ENCODE data around the gene CABP2.
"Not testable (repeated sequence)": the region's sequence is repeated elsewhere in the genome, so short reads cannot be mapped to it uniquely, and the experiment has no call there.

The CABP2 gene

GRCh38 chr11:67561971-67562619 lies 38.8 kb upstream of the CABP2 start:
- H3K4me2 ChIP-seq (ENCODE audit: low read length): peak overlapping the region; percentile 25; the same call in 1 of the 2 replicates

GRCh38 chr11:67558084-67558772 lies 35.0 kb upstream of the CABP2 start:
- peak overlapping the region; percentile 38 for H3K4me2 ChIP-seq (ENCODE audit: low read length)

More at GRCh38 chr11:67561971-67562619, 38.8 kb upstream of the CABP2 start:
- no peaks in the 10 kb centered on the region for H3K79me2 ChIP-seq (ENCODE audit: control insufficient read depth, low read length)
- peaks cover 25% of the 10 kb centered on the region for H3K4me1 ChIP-seq (ENCODE audit: control insufficient read depth, low read length)
- peak overlapping the region; percentile 3; the same call in 1 of the 2 replicates for H3K4me3 ChIP-seq (ENCODE audit: low read length)
- H4K20me1 ChIP-seq (ENCODE audit: control insufficient read depth, insufficient read depth, low read depth, low read length): no peaks in the 10 kb centered on the region
- no peak overlapping the region for H3K27ac ChIP-seq (ENCODE audit: low read depth, low read length)
- H3K27me3 ChIP-seq (ENCODE audit: control insufficient read depth, low read length): peaks cover 27% of the 10 kb centered on the region
- H3K9me3 ChIP-seq (ENCODE audit: control insufficient read depth, insufficient read depth, low read length): no peaks in the 10 kb centered on the region
- H3K36me3 ChIP-seq (ENCODE audit: control insufficient read depth, low read length): no peaks in the 10 kb centered on the region
- TF ChIP-seq CTCF (IDR thresholded peaks at IDR 0.05; ENCODE audit: low read depth, low read length, poor library complexity, severe bottlenecking): no peak
- TF ChIP-seq EZH2phosphoT487 (IDR thresholded peaks at IDR 0.05; ENCODE audit: borderline replicate concordance, low read length): no peak
- H3F3A ChIP-seq (ENCODE audit: control insufficient read depth, insufficient read depth): no peaks in the 10 kb centered on the region
- no peaks in the 10 kb centered on the region for H3K9me2 ChIP-seq (replicated peaks; ENCODE audit: control insufficient read depth, low read length)

DNA sequence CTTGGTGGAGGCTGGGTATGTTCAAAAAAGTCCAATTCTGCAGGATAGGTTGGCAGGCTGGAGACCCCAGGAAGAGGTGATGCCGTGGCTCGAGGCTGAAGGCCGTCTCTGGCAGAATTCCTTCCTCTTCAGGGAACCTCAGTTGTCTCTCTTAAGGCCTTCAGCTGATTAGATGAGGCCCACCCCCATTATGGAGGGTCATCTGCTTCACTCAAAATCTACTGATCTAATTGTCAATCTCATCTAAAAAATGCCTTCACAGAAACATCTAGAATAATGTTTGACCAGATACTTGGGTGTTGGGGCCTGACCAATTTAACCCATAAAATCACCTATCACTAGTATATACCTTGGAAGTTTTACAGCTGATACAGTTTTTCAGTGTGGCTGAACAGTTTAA lies 33.0 kb upstream of the CABP2 start:
- Histone ChIP-seq H3K4me3 (ENCODE audit: low read length) (no peak overlapping the region), H3K36me3 (ENCODE audit: control insufficient read depth, low read length) (no peaks in the 10 kb centered on the region), H3K27ac (ENCODE audit: low read depth, low read length) (no peak overlapping the region)

More at GRCh38 chr11:67558084-67558772, 35.0 kb upstream of the CABP2 start:
- Histone ChIP-seq H4K20me1 (ENCODE audit: control insufficient read depth, insufficient read depth, low read depth, low read length) (no peaks in the 10 kb centered on the region), H3K27me3 (ENCODE audit: control insufficient read depth, low read length) (peaks cover 10% of the 10 kb centered on the region), H3K36me3 (ENCODE audit: control insufficient read depth, low read length) (no peaks in the 10 kb centered on the region), H3K4me1 (ENCODE audit: control insufficient read depth, low read length) (peaks cover 25% of the 10 kb centered on the region), H3K4me3 (ENCODE audit: low read length) (peak overlapping the region; percentile 17; the same call in 1 of the 2 replicates), H3K79me2 (ENCODE audit: control insufficient read depth, low read length) (no peaks in the 10 kb centered on the region), H3K9me2 (replicated peaks; ENCODE audit: control insufficient read depth, low read length) (no peaks in the 10 kb centered on the region), H3K27ac (ENCODE audit: low read depth, low read length) (no peak overlapping the region), H3F3A (ENCODE audit: control insufficient read depth, insufficient read depth) (no peaks in the 10 kb centered on the region), H3K9me3 (ENCODE audit: control insufficient read depth, insufficient read depth, low read length) (no peaks in the 10 kb centered on the region)
- no peak for TF ChIP-seq CTCF (IDR thresholded peaks at IDR 0.05; ENCODE audit: low read depth, low read length, poor library complexity, severe bottlenecking)
- TF ChIP-seq EZH2phosphoT487 (IDR thresholded peaks at IDR 0.05; ENCODE audit: borderline replicate concordance, low read length): no peak; the same call in 1 of the 2 replicates

GRCh38 chr11:67551697-67552096 lies 28.5 kb upstream of the CABP2 start:
- H3K4me3 ChIP-seq (ENCODE audit: low read length); H3K4me1 ChIP-seq (ENCODE audit: control insufficient read depth, low read length); H3K4me2 ChIP-seq (ENCODE audit: low read length); H3K36me3 ChIP-seq (ENCODE audit: control insufficient read depth, low read length); H3K9me2 ChIP-seq (replicated peaks; ENCODE audit: control insufficient read depth, low read length); H3K27me3 ChIP-seq (ENCODE audit: control insufficient read depth, low read length); H3F3A ChIP-seq (ENCODE audit: control insufficient read depth, insufficient read depth); H3K27ac ChIP-seq (ENCODE audit: low read depth, low read length); H4K20me1 ChIP-seq (ENCODE audit: control insufficient read depth, insufficient read depth, low read depth, low read length); H3K79me2 ChIP-seq (ENCODE audit: control insufficient read depth, low read length): not testable (repeated sequence)
- peaks cover 22% of the 10 kb centered on the region for H3K9me3 ChIP-seq (ENCODE audit: control insufficient read depth, insufficient read depth, low read length)

More for the DNA sequence above, 33.0 kb upstream of the CABP2 start:
- H3K4me1 ChIP-seq (ENCODE audit: control insufficient read depth, low read length): peaks cover 16% of the 10 kb centered on the region
- H4K20me1 ChIP-seq (ENCODE audit: control insufficient read depth, insufficient read depth, low read depth, low read length): no peaks in the 10 kb centered on the region
- TF ChIP-seq EZH2phosphoT487 (IDR thresholded peaks at IDR 0.05; ENCODE audit: borderline replicate concordance, low read length) (no peak), CTCF (IDR thresholded peaks at IDR 0.05; ENCODE audit: low read depth, low read length, poor library complexity, severe bottlenecking) (no peak)
- no peaks in the 10 kb centered on the region for H3K9me2 ChIP-seq (replicated peaks; ENCODE audit: control insufficient read depth, low read length)
- H3K4me2 ChIP-seq (ENCODE audit: low read length): no peak overlapping the region
- peaks cover 12% of the 10 kb centered on the region for H3K9me3 ChIP-seq (ENCODE audit: control insufficient read depth, insufficient read depth, low read length)
- no peaks in the 10 kb centered on the region for H3K27me3 ChIP-seq (ENCODE audit: control insufficient read depth, low read length)
- H3F3A ChIP-seq (ENCODE audit: control insufficient read depth, insufficient read depth): no peaks in the 10 kb centered on the region
- H3K79me2 ChIP-seq (ENCODE audit: control insufficient read depth, low read length): no peaks in the 10 kb centered on the region
